ENCODE data around the gene ADA. TPM values are rescaled to one million over a fixed set of nuclear protein-coding genes. Genes with fewer than 3 reads are reported as not detected.

Gene ADA
- total and polyA plus RNA-seq, 3 donors from 2014 or later: 8.2 to 11.2 (median 10.0) TPM

DNA sequence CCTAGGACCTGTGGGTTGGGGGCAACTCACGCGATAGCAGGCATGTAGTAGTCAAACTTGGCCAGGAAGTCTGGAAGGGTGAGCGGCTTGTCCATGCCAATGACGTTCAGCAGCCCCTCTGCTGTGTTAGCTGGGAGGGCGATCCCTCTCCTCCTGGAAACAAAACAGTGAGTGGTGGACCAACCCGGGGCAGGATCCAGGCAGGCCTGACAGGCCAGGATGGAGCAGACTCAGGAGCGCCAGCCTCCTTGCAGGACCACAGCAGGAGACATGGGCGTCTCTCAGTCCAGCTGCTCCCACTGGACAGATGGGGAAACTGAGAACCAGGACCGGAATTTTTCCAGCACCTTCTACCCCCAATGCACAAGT is 22.5 kb downstream of the ADA start:
- TF ChIP-seq, protein P1, sequence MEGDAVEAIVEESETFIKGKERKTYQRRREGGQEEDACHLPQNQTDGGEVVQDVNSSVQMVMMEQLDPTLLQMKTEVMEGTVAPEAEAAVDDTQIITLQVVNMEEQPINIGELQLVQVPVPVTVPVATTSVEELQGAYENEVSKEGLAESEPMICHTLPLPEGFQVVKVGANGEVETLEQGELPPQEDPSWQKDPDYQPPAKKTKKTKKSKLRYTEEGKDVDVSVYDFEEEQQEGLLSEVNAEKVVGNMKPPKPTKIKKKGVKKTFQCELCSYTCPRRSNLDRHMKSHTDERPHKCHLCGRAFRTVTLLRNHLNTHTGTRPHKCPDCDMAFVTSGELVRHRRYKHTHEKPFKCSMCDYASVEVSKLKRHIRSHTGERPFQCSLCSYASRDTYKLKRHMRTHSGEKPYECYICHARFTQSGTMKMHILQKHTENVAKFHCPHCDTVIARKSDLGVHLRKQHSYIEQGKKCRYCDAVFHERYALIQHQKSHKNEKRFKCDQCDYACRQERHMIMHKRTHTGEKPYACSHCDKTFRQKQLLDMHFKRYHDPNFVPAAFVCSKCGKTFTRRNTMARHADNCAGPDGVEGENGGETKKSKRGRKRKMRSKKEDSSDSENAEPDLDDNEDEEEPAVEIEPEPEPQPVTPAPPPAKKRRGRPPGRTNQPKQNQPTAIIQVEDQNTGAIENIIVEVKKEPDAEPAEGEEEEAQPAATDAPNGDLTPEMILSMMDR (IDR thresholded peaks at IDR 0.05): no peak
- Histone ChIP-seq H3K36me3 (ENCODE audit: low read depth, missing control alignments) (no peaks in the 10 kb centered on the region), H3K9me3 (no peaks in the 10 kb centered on the region), H3K4me1 (peaks cover 7% of the 10 kb centered on the region), H3K4me3 (no peak overlapping the region), H3K27me3 (no peaks in the 10 kb centered on the region), H3K27ac (no peak overlapping the region)
- DNase-seq: no peak
- WGBS, 2 donors: 81 to 92% methylated on average over 9 of the region's 9 CpGs
- intact Hi-C loops (cut with DNase I; ENCODE audit: low total_unique reads): no loop called here

DNA sequence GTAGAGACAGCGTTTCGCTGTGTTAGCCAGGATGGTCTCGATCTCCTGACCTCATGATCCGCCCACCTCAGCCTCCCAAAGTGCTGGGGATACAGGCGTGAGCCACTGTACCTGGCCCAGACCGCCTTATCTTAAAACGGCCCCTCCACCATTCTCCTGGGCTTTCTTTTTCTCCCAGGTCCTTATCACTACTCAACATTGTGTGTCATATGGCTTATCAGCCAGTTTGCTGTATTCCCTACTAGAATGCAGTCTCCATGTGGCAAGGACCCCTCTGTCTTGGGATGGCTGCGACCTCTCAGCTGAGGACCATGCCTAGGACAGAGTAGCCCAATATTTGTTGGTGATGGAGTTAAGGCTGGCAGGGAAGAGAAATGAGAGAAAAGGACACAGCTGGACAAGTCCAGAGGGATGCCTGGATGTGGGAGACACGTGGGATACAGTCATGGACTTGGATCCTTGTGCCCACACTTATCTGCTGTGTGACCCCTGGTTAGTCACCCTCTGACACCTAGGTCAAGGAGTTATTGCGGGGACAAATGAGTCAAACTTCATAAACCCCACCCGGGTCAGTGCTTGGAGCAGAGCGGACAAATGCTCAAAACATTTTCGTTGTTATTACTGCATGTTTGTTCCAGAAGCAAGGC is 24.0 kb downstream of the ADA start:
- TF ChIP-seq POLR2A (IDR thresholded peaks at IDR 0.05): no peak
- TF ChIP-seq, protein P1 (IDR thresholded peaks at IDR 0.05): no peak
- intact Hi-C loops (cut with DNase I; ENCODE audit: low total_unique reads): no loop called here
- WGBS, 2 donors: 82 to 89% methylated on average over 13 of the region's 13 CpGs
- Histone ChIP-seq H3K4me1 (peaks cover 6% of the 10 kb centered on the region), H3K27ac (no peak overlapping the region), H3K4me3 (no peak overlapping the region), H3K9me3 (no peaks in the 10 kb centered on the region), H3K27me3 (no peaks in the 10 kb centered on the region), H3K36me3 (ENCODE audit: low read depth, missing control alignments) (no peaks in the 10 kb centered on the region)
- no peak for DNase-seq

DNA sequence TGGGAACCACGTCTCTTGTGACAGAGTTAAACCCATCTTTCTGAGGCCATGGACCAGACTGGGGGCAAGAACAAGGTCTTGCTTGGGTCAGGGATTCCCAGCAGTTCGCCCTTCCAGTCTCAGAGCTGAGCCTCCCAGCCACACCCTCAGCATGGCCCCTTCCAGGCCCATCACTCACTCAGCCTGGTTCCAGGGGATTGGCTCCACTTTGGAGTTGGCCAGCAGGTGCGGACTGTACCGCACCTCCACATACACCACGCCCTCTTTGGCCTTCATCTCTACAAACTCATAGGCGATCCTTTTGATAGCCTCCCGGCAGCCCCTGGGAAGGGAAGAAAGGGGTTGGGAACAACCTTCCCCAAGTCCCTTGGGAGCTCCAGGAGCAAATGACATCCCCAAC is 25.2 kb downstream of the ADA start:
- Histone ChIP-seq H3K27me3 (no peaks in the 10 kb centered on the region), H3K9me3 (no peaks in the 10 kb centered on the region), H3K36me3 (ENCODE audit: low read depth, missing control alignments) (no peaks in the 10 kb centered on the region), H3K27ac (no peak overlapping the region), H3K4me3 (no peak overlapping the region), H3K4me1 (no peaks in the 10 kb centered on the region)
- 85 to 96% methylated on average over 7 of the region's 7 CpGs for WGBS, 2 donors
- no peak for DNase-seq
- TF ChIP-seq, protein P1 (IDR thresholded peaks at IDR 0.05): no peak
- TF ChIP-seq POLR2A (IDR thresholded peaks at IDR 0.05): no peak
- intact Hi-C loops (cut with DNase I; ENCODE audit: low total_unique reads): no loop called here

DNA sequence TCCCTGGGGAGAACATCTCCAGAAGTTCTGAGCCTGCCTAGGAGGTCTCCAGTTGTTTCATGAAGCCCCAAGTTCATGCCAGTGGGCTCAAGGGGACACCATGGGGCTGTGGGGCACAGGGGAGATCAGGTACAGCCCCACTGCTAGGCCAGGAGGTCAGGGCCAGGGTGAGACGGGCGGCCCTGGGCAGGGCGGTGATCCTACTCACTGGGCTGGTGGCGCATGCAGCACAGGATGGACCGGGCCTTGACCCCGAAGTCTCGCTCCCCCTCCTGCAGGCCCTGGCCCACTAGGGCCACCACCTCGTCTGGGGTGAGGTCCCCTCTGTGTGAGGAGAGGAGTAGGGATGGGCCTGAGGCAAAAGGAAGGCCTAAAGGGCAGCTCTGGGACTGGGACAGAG is 26.1 kb downstream of the ADA start:
- intact Hi-C loops (cut with DNase I; ENCODE audit: low total_unique reads): no loop called here
- TF ChIP-seq, protein P1 (IDR thresholded peaks at IDR 0.05): no peak
- no peak for TF ChIP-seq POLR2A (IDR thresholded peaks at IDR 0.05)
- WGBS, 2 donors: 80 to 97% methylated on average over 1 to 8 of the region's 8 CpGs
- no peaks in the 10 kb centered on the region for H3K4me1 ChIP-seq
- H3K9me3 ChIP-seq: no peaks in the 10 kb centered on the region
- no peaks in the 10 kb centered on the region for H3K36me3 ChIP-seq (ENCODE audit: low read depth, missing control alignments)
- no peaks in the 10 kb centered on the region for H3K27me3 ChIP-seq
- DNase-seq: no peak
- no peak overlapping the region for H3K4me3 ChIP-seq
- H3K27ac ChIP-seq: no peak overlapping the region

DNA sequence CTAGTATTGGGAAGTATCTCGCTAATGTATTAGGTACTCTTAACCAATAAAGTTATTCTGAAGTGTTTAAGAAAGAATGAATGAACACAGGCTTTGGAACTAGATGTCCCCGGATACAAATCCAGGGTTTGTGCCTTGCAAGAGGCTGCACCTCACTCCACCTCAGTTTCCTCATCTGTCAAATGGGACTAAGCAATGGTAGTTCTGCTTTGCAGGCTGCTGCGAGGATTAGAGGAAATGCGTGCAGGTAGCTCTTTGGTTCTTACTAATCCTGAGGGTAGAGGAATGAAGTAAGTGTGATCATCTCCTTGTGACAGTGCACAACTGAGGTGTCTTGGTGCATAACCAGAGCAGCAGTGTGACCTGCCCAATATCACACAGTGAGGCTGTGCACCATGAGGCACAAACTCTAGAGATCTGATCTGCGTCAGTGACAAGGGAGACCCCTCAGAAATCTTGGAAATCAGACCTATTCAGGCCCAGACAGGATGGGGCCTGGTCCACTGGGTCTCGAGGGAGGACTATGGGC is 26.7 kb downstream of the ADA start:
- H3K9me3 ChIP-seq: no peaks in the 10 kb centered on the region
- 87 to 95% methylated on average over 6 of the region's 6 CpGs for WGBS, 2 donors
- no peak overlapping the region for H3K4me3 ChIP-seq
- intact Hi-C loops (cut with DNase I; ENCODE audit: low total_unique reads): no loop called here
- TF ChIP-seq POLR2A (IDR thresholded peaks at IDR 0.05): no peak
- TF ChIP-seq, protein P1 (IDR thresholded peaks at IDR 0.05): no peak
- H3K36me3 ChIP-seq (ENCODE audit: low read depth, missing control alignments): no peaks in the 10 kb centered on the region
- no peak for DNase-seq
- no peaks in the 10 kb centered on the region for H3K27me3 ChIP-seq
- no peak overlapping the region for H3K27ac ChIP-seq
- no peaks in the 10 kb centered on the region for H3K4me1 ChIP-seq

All from testis (tissue), 3 donors.